ENCODE results near the gene IBA57.

The IBA57 gene

GRCh38 chr1:228207381-228207810, 41.8 kb downstream of the IBA57 start:
- Histone ChIP-seq H3K36me3 (ENCODE audit: insufficient read depth) (no peaks in the 10 kb centered on the region), H2AFZ (ENCODE audit: low read depth) (no peak overlapping the region), H4K20me1 (ENCODE audit: insufficient read depth) (no peaks in the 10 kb centered on the region), H3K27ac (no peak overlapping the region), H3K27me3 (ENCODE audit: insufficient read depth, low read depth) (no peaks in the 10 kb centered on the region), H3K4me1 (ENCODE audit: low read depth, poor library complexity, severe bottlenecking) (no peaks in the 10 kb centered on the region), H3K9ac (no peak overlapping the region), H3K79me2 (ENCODE audit: insufficient read depth, low read depth) (no peaks in the 10 kb centered on the region), H3K4me3 (IDR thresholded peaks at IDR 0.05; ENCODE audit: insufficient read depth, low read depth, low read length) (no peak overlapping the region), H3K4me2 (no peak overlapping the region)
- no peak for TF ChIP-seq CTCF (conservative IDR thresholded peaks at IDR 0.05; ENCODE audit: low read depth, low read length)

- no peaks in the 10 kb centered on the region for H3K4me1 ChIP-seq (ENCODE audit: low read depth, poor library complexity, severe bottlenecking)
- no peaks in the 10 kb centered on the region for H3K79me2 ChIP-seq (ENCODE audit: insufficient read depth, low read depth)
- H3K36me3 ChIP-seq (ENCODE audit: insufficient read depth) = no peaks in the 10 kb centered on the region
- no peak within 1 kb of the TSS for H3K4me2 ChIP-seq
- no peaks in the 10 kb centered on the region for H4K20me1 ChIP-seq (ENCODE audit: insufficient read depth)
- H3K9ac ChIP-seq = no peak within 1 kb of the TSS
- no peak within 1 kb of the TSS for H2AFZ ChIP-seq (ENCODE audit: low read depth)
- H3K4me3 ChIP-seq (IDR thresholded peaks at IDR 0.05; ENCODE audit: insufficient read depth, low read depth, low read length) = no peak within 1 kb of the TSS
- TF ChIP-seq CTCF (conservative IDR thresholded peaks at IDR 0.05; ENCODE audit: low read depth, low read length) = no peak
- no peaks in the 10 kb centered on the region for H3K27me3 ChIP-seq (ENCODE audit: insufficient read depth, low read depth)
- no peak within 1 kb of the TSS for H3K27ac ChIP-seq
Observed at GRCh38 chr1:228207851-228208821, 42.5 kb downstream of the IBA57 start, which contains the start of gene OBSCN. Gene OBSCN (plus strand): TSS chr1:228208044. CDS start chr1:228211784, 3,740 bp downstream.

- no peak overlapping the region for H2AFZ ChIP-seq (ENCODE audit: low read depth)
- no peak overlapping the region for H3K9ac ChIP-seq
- no peak overlapping the region for H3K4me2 ChIP-seq
- no peak overlapping the region for H3K4me3 ChIP-seq (IDR thresholded peaks at IDR 0.05; ENCODE audit: insufficient read depth, low read depth, low read length)
- H3K36me3 ChIP-seq (ENCODE audit: insufficient read depth) = no peaks in the 10 kb centered on the region
- no peaks in the 10 kb centered on the region for H4K20me1 ChIP-seq (ENCODE audit: insufficient read depth)
- H3K27me3 ChIP-seq (ENCODE audit: insufficient read depth, low read depth) = no peaks in the 10 kb centered on the region
- no peaks in the 10 kb centered on the region for H3K79me2 ChIP-seq (ENCODE audit: insufficient read depth, low read depth)
- no peak for TF ChIP-seq CTCF (conservative IDR thresholded peaks at IDR 0.05; ENCODE audit: low read depth, low read length)
- H3K4me1 ChIP-seq (ENCODE audit: low read depth, poor library complexity, severe bottlenecking) = no peaks in the 10 kb centered on the region
- no peak overlapping the region for H3K27ac ChIP-seq
Observed at GRCh38 chr1:228208831-228209551, 43.4 kb downstream of the IBA57 start.

- Histone ChIP-seq H3K36me3 (ENCODE audit: insufficient read depth) (no peaks in the 10 kb centered on the region), H3K9ac (no peak overlapping the region), H3K79me2 (ENCODE audit: insufficient read depth, low read depth) (no peaks in the 10 kb centered on the region), H3K4me2 (no peak overlapping the region), H3K4me1 (ENCODE audit: low read depth, poor library complexity, severe bottlenecking) (no peaks in the 10 kb centered on the region), H4K20me1 (ENCODE audit: insufficient read depth) (no peaks in the 10 kb centered on the region), H2AFZ (ENCODE audit: low read depth) (no peak overlapping the region), H3K27ac (no peak overlapping the region), H3K4me3 (IDR thresholded peaks at IDR 0.05; ENCODE audit: insufficient read depth, low read depth, low read length) (no peak overlapping the region), H3K27me3 (ENCODE audit: insufficient read depth, low read depth) (no peaks in the 10 kb centered on the region)
- no peak for TF ChIP-seq CTCF (conservative IDR thresholded peaks at IDR 0.05; ENCODE audit: low read depth, low read length)
Observed at GRCh38 chr1:228209657-228210056, 44.1 kb downstream of the IBA57 start.
